Skeletal muscle cell (primary cell): ENCODE results near the gene VDAC1.

Experiments
- DNase-seq: peaks from one replicate; pipeline ENCODE4 v3.0.0-alpha.2; 2010; ENCODE audit warnings: low read depth
- H3K4me3 ChIP-seq: 2 replicates; pipeline ENCODE4 v1.5.1; 2011; ENCODE audit warnings: low read depth, mild to moderate bottlenecking, control low read depth, low read length, moderate library complexity

Gene VDAC1

GRCh38 chr5:133933670-133934295, 71.0 kb downstream of the VDAC1 start:
- no peak overlapping the region for H3K4me3 ChIP-seq
- no peak for DNase-seq

GRCh38 chr5:133933169-133933509, 71.6 kb downstream of the VDAC1 start:
- no peak overlapping the region for H3K4me3 ChIP-seq
- no peak for DNase-seq

GRCh38 chr5:133932441-133933168, 72.2 kb downstream of the VDAC1 start:
- DNase-seq = no peak
- no peak overlapping the region for H3K4me3 ChIP-seq

- H3K4me3 ChIP-seq = no peak overlapping the region
- DNase-seq = no peak
Observed at GRCh38 chr5:133931546-133931945, 73.2 kb downstream of the VDAC1 start.

GRCh38 chr5:133930813-133931090, 74.0 kb downstream of the VDAC1 start:
- no peak overlapping the region for H3K4me3 ChIP-seq
- DNase-seq = no peak

GRCh38 chr5:133930061-133930812, 74.5 kb downstream of the VDAC1 start:
- peak; percentile 24 for DNase-seq
- no peak overlapping the region for H3K4me3 ChIP-seq

- no peak overlapping the region for H3K4me3 ChIP-seq
- no peak for DNase-seq
Observed at GRCh38 chr5:133928587-133929393, 76.0 kb downstream of the VDAC1 start.

GRCh38 chr5:133927300-133928180, 77.2 kb downstream of the VDAC1 start:
- DNase-seq = no peak

GRCh38 chr5:133926489-133927299, 78.1 kb downstream of the VDAC1 start:
- DNase-seq = no peak
- H3K4me3 ChIP-seq = no peak overlapping the region

More at GRCh38 chr5:133927300-133928180, 77.2 kb downstream of the VDAC1 start:
- no peak overlapping the region for H3K4me3 ChIP-seq

- DNase-seq = no peak
Observed at GRCh38 chr5:133925866-133926488, 78.8 kb downstream of the VDAC1 start.

GRCh38 chr5:133925269-133925668, 79.5 kb downstream of the VDAC1 start:
- no peak for DNase-seq
- H3K4me3 ChIP-seq = no peak overlapping the region

More at GRCh38 chr5:133925866-133926488, 78.8 kb downstream of the VDAC1 start:
- no peak overlapping the region for H3K4me3 ChIP-seq

- no peak for DNase-seq
- H3K4me3 ChIP-seq = no peak overlapping the region
Observed at GRCh38 chr5:133924221-133924920, 80.4 kb downstream of the VDAC1 start.

- no peak overlapping the region for H3K4me3 ChIP-seq
- DNase-seq = no peak
Observed at GRCh38 chr5:133921979-133922378, 82.8 kb downstream of the VDAC1 start.
